WTC11 (cell line): ENCODE measurements around the gene THBS3. TPM values are rescaled to one million over a fixed set of nuclear protein-coding genes. Genes with fewer than 3 reads are reported as not detected.

Experiments
- ATAC-seq: fragments of 200-7000 bp; cut with Tn5 transposase; 2 replicates; pipeline ENCODE4 v1.10.0; 2021; ENCODE audit warnings: mild to moderate bottlenecking, moderate library complexity
- CTCF ChIA-PET: fragments of 300-600 bp; sonication (Branson Sonifier 250); formaldehyde crosslinking; loops from one replicate; lab custom pipeline; 2021; ENCODE audit warnings: antibody characterized with exemption; lab: Charles Lee
- POLR2A ChIA-PET: fragments of 350-600 bp; sonication (Branson Sonifier 250); formaldehyde crosslinking; loops from one replicate; lab custom pipeline; 2021; ENCODE audit warnings: antibody characterized with exemption; lab: Charles Lee
- DNase-seq: peaks from one replicate; pipeline ENCODE4 v3.0.0; 2021; ENCODE audit warnings: low spot score
- H3K27ac Mint-ChIP-seq: 2 replicates; pipeline ENCODE4 v1.8.0; 2021; ENCODE audit warnings: mixed read lengths
- H3K27me3 Mint-ChIP-seq: 2 replicates; pipeline ENCODE4 v1.8.0; 2021; ENCODE audit warnings: low read depth, mild to moderate bottlenecking, moderate library complexity, mixed read lengths
- H3K36me3 Mint-ChIP-seq: 2 replicates; pipeline ENCODE4 v1.8.0; 2021; ENCODE audit warnings: mixed read lengths
- H3K4me1 Mint-ChIP-seq: 2 replicates; pipeline ENCODE4 v1.8.0; 2022; ENCODE audit warnings: mixed read lengths
- H3K4me3 Mint-ChIP-seq: 2 replicates; pipeline ENCODE4 v1.8.0; 2021; ENCODE audit warnings: mild to moderate bottlenecking, moderate library complexity, mixed read lengths
- H3K9me3 Mint-ChIP-seq: 2 replicates; pipeline ENCODE4 v1.8.0; 2021; ENCODE audit warnings: mixed read lengths
- AR ChIP-seq: fragments of 250-450 bp; sonication (Bioruptor Pico); IDR thresholded peaks from 2 replicates; pipeline ENCODE4 v1.9.0; 2021; ENCODE audit warnings: mild to moderate bottlenecking
- ATF1 ChIP-seq: sonication (generic); formaldehyde crosslinking; IDR thresholded peaks from 2 replicates; pipeline ENCODE4 v1.8.1; 2023; ENCODE audit warnings: mild to moderate bottlenecking, moderate library complexity, missing genetic modification reagents
- E2F1 ChIP-seq: sonication (generic); formaldehyde crosslinking; IDR thresholded peaks from 2 replicates; pipeline ENCODE4 v1.8.0; 2022; ENCODE audit warnings: mild to moderate bottlenecking, missing genetic modification reagents
- ESRRA ChIP-seq: sonication (generic); formaldehyde crosslinking; IDR thresholded peaks from 2 replicates; pipeline ENCODE4 v1.8.1; 2022; ENCODE audit warnings: mild to moderate bottlenecking, missing genetic modification reagents, borderline replicate concordance
- FOXJ3 ChIP-seq: sonication (generic); formaldehyde crosslinking; IDR thresholded peaks from 2 replicates; pipeline ENCODE4 v1.9.0; 2021; ENCODE audit warnings: missing genetic modification reagents, mild to moderate bottlenecking, borderline replicate concordance
- FOXP1 ChIP-seq: sonication (generic); formaldehyde crosslinking; IDR thresholded peaks from 2 replicates; pipeline ENCODE4 v1.8.0; 2022; ENCODE audit warnings: missing genetic modification reagents, mild to moderate bottlenecking, moderate library complexity, borderline replicate concordance
- HMGA2 ChIP-seq: fragments of 250-450 bp; sonication (Bioruptor Pico); IDR thresholded peaks from 2 replicates; pipeline ENCODE4 v1.4.0; 2021; ENCODE audit warnings: mild to moderate bottlenecking, moderate library complexity
- MXD4 ChIP-seq: fragments of 250-450 bp; sonication (Bioruptor Pico); IDR thresholded peaks from 2 replicates; pipeline ENCODE4 v1.8.0; 2021; ENCODE audit warnings: mild to moderate bottlenecking, moderate library complexity, borderline replicate concordance
- NFATC4 ChIP-seq: fragments of 250-450 bp; sonication (Bioruptor Pico); IDR thresholded peaks from 2 replicates; pipeline ENCODE4 v1.9.0; 2021; ENCODE audit warnings: mild to moderate bottlenecking
- NFYB ChIP-seq: sonication (generic); formaldehyde crosslinking; conservative IDR thresholded peaks from 2 replicates; pipeline ENCODE4 v1.8.0; 2022; ENCODE audit warnings: low read depth, missing genetic modification reagents
- NR2C2 ChIP-seq: sonication (generic); formaldehyde crosslinking; IDR thresholded peaks from 2 replicates; pipeline ENCODE4 v1.8.0; 2022; ENCODE audit warnings: mild to moderate bottlenecking, missing genetic modification reagents
- SMAD3 ChIP-seq: sonication (generic); formaldehyde crosslinking; IDR thresholded peaks from 2 replicates; pipeline ENCODE4 v1.8.0; 2022; ENCODE audit warnings: missing genetic modification reagents, mild to moderate bottlenecking, borderline replicate concordance
- SMAD4 ChIP-seq: sonication (generic); formaldehyde crosslinking; IDR thresholded peaks from 2 replicates; pipeline ENCODE4 v1.8.0; 2022; ENCODE audit warnings: mild to moderate bottlenecking, missing genetic modification reagents
- SOX15 ChIP-seq: fragments of 250-450 bp; sonication (Bioruptor Pico); IDR thresholded peaks from 2 replicates; pipeline ENCODE4 v1.9.0; 2021; ENCODE audit warnings: mild to moderate bottlenecking
- total RNA-seq: library from RNA; stranded (reverse); gene quantifications from 3 replicates; pipeline ENCODE4 v1.2.3, GENCODE V29; 2021
- TF ChIP-seq, protein P1 (sequence below): sonication (generic); formaldehyde crosslinking; IDR thresholded peaks from 2 replicates; pipeline ENCODE4 v1.8.0; 2022; ENCODE audit warnings: mild to moderate bottlenecking, missing genetic modification reagents
- TF ChIP-seq, protein P2 (sequence below): fragments of 250-450 bp; sonication (Bioruptor Pico); IDR thresholded peaks from 2 replicates; pipeline ENCODE4 v1.9.0; 2021; ENCODE audit warnings: mild to moderate bottlenecking
- TF ChIP-seq, protein P3 (sequence below): sonication (generic); formaldehyde crosslinking; conservative IDR thresholded peaks from 2 replicates; pipeline ENCODE4 v1.8.1; 2023; ENCODE audit warnings: mild to moderate bottlenecking, low read depth, missing genetic modification reagents, moderate library complexity
- TF ChIP-seq, protein P4 (sequence below): sonication (generic); formaldehyde crosslinking; IDR thresholded peaks from 2 replicates; pipeline ENCODE4 v1.8.1; 2022; ENCODE audit warnings: low read depth, mild to moderate bottlenecking, moderate library complexity, missing genetic modification reagents, borderline replicate concordance

The THBS3 gene
- total RNA-seq, 1 experiment from 2014 or later, result 5.3 TPM

DNA sequence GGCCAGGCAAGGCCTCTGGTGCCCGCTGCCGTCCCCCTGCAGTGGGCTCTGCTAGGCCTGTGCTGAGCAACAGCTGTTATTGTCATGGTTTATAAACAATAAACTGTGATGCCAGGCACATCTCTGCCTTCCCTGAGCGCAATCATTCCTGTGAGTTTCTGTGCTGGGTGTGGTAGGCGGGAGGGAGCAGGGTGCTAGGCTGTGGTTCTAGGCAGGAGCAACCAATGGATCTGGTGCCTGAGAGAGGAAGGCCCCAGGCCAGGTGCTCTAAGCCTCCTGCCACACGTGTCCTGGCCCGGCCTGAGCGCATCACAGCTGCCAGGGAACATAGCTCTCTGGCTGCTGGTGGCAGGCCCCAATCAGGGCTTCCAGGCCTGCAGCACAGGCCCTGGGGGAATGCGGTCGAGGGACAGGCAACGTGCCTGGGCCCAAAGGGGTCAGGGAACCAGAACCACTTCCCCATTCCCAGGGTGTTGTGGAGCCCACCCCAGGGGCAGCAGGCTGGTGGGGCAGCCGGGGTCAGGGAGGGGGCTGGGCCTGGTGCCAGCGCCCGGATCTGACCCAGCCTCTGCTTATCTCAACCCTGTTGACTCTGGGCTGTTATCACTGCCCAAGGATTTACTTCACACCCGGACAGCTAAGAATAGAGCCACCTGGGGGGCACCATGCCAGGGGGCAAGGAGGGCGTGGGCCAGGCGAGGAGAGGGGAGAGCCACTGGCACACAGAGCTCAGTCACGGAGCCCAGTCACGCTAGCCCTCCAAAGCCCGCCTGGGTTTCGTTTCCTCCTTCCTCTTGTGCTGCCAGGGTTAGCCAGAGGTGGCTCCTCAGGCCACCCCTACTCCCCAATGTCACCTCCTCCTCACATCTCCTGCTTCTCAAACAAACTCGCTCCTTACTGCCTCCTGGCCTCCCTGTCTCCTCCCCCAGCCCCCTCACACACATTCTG is 22.6 kb downstream of the THBS3 start:
- H3K36me3 Mint-ChIP-seq, result peaks cover 10% of the 10 kb centered on the region
- ATAC-seq (peak; percentile 56), DNase-seq (no peak)
- TF ChIP-seq HMGA2 (CRISPR knock-in tag) (no peak), FOXJ3 (CRISPR knock-in tag) (no peak), SMAD3 (CRISPR knock-in tag) (no peak), FOXP1 (0 out of 2 replicates have a peak, but pooled peaks have one; percentile 18)
- ChIA-PET POLR2A (interaction anchor here (2.1 kb wide), 1 partner anchor 11 kb away, joined by 9 read pairs; no protein-coding TSS in a partner anchor), CTCF (interaction anchor here (0.6 to 4.5 kb wide), 10 partner anchors 9 to 138 kb away, joined by 3 to 39 read pairs (median 9); partner anchors contain the start of gene KRTCAP2)
- no peaks in the 10 kb centered on the region for H3K9me3 Mint-ChIP-seq
- H3K27ac Mint-ChIP-seq, result peak overlapping the region; percentile 87
- peaks cover 29% of the 10 kb centered on the region for H3K4me1 Mint-ChIP-seq
- no peak overlapping the region for H3K4me3 Mint-ChIP-seq
- no peaks in the 10 kb centered on the region for H3K27me3 Mint-ChIP-seq

GRCh38 chr1:155184351-155184811 is 23.3 kb downstream of the THBS3 start:
- peaks cover 29% of the 10 kb centered on the region for H3K4me1 Mint-ChIP-seq
- no peak for ATAC-seq
- no peak overlapping the region for H3K27ac Mint-ChIP-seq
- POLR2A ChIA-PET, result no interaction called here
- H3K9me3 Mint-ChIP-seq, result no peaks in the 10 kb centered on the region
- no peak for DNase-seq
- TF ChIP-seq ESRRA (CRISPR knock-in tag) (no peak), ATF1 (CRISPR knock-in tag) (no peak), SMAD4 (CRISPR knock-in tag) (no peak), NR2C2 (CRISPR knock-in tag) (no peak), NFATC4 (CRISPR knock-in tag) (no peak), E2F1 (CRISPR knock-in tag) (no peak), SOX15 (CRISPR knock-in tag) (no peak), MXD4 (CRISPR knock-in tag) (no peak), NFYB (CRISPR knock-in tag) (no peak), AR (CRISPR knock-in tag) (no peak)
- TF ChIP-seq, protein P1, sequence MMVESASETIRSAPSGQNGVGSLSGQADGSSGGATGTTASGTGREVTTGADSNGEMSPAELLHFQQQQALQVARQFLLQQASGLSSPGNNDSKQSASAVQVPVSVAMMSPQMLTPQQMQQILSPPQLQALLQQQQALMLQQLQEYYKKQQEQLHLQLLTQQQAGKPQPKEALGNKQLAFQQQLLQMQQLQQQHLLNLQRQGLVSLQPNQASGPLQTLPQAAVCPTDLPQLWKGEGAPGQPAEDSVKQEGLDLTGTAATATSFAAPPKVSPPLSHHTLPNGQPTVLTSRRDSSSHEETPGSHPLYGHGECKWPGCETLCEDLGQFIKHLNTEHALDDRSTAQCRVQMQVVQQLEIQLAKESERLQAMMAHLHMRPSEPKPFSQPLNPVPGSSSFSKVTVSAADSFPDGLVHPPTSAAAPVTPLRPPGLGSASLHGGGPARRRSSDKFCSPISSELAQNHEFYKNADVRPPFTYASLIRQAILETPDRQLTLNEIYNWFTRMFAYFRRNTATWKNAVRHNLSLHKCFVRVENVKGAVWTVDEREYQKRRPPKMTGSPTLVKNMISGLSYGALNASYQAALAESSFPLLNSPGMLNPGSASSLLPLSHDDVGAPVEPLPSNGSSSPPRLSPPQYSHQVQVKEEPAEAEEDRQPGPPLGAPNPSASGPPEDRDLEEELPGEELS (CRISPR knock-in tag), result no peak
- TF ChIP-seq, protein P2, sequence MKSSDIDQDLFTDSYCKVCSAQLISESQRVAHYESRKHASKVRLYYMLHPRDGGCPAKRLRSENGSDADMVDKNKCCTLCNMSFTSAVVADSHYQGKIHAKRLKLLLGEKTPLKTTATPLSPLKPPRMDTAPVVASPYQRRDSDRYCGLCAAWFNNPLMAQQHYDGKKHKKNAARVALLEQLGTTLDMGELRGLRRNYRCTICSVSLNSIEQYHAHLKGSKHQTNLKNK (CRISPR knock-in tag), result no peak
- TF ChIP-seq, protein P3, sequence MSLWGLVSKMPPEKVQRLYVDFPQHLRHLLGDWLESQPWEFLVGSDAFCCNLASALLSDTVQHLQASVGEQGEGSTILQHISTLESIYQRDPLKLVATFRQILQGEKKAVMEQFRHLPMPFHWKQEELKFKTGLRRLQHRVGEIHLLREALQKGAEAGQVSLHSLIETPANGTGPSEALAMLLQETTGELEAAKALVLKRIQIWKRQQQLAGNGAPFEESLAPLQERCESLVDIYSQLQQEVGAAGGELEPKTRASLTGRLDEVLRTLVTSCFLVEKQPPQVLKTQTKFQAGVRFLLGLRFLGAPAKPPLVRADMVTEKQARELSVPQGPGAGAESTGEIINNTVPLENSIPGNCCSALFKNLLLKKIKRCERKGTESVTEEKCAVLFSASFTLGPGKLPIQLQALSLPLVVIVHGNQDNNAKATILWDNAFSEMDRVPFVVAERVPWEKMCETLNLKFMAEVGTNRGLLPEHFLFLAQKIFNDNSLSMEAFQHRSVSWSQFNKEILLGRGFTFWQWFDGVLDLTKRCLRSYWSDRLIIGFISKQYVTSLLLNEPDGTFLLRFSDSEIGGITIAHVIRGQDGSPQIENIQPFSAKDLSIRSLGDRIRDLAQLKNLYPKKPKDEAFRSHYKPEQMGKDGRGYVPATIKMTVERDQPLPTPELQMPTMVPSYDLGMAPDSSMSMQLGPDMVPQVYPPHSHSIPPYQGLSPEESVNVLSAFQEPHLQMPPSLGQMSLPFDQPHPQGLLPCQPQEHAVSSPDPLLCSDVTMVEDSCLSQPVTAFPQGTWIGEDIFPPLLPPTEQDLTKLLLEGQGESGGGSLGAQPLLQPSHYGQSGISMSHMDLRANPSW, result no peak
- TF ChIP-seq, protein P4, sequence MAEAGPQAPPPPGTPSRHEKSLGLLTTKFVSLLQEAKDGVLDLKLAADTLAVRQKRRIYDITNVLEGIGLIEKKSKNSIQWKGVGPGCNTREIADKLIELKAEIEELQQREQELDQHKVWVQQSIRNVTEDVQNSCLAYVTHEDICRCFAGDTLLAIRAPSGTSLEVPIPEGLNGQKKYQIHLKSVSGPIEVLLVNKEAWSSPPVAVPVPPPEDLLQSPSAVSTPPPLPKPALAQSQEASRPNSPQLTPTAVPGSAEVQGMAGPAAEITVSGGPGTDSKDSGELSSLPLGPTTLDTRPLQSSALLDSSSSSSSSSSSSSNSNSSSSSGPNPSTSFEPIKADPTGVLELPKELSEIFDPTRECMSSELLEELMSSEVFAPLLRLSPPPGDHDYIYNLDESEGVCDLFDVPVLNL, result no peak
- H3K4me3 Mint-ChIP-seq, result no peak overlapping the region
- no peaks in the 10 kb centered on the region for H3K27me3 Mint-ChIP-seq
- H3K36me3 Mint-ChIP-seq, result peaks cover 17% of the 10 kb centered on the region
- CTCF ChIA-PET, result interaction anchor here (0.6 to 4.5 kb wide), 8 partner anchors 9 to 139 kb away, joined by 3 to 39 read pairs (median 12); partner anchors contain the start of gene KRTCAP2
